SU-DHL-6 (cell line): ENCODE measurements around the gene HBG1.

Experiments
- H2AFZ ChIP-seq: fragments of 200-600 bp; sonication (generic); 2 replicates; pipeline ENCODE4 v1.6.1; 2014; ENCODE audit warnings: low read depth, mild to moderate bottlenecking, moderate library complexity, mixed read lengths, antibody characterized with exemption, low read length; ENCODE audit not compliant: severe bottlenecking
- H3F3A ChIP-seq: fragments of 200-600 bp; shearing (Covaris generic); 2 replicates; pipeline ENCODE4 v1.6.0; 2016; ENCODE audit warnings: antibody characterized with exemption, mild to moderate bottlenecking; ENCODE audit not compliant: insufficient read depth
- H3K27ac ChIP-seq: fragments of 200-600 bp; sonication (generic); 2 replicates; pipeline ENCODE4 v1.5.1; 2016; ENCODE audit warnings: low read depth, mild to moderate bottlenecking, low read length, moderate library complexity, mixed read lengths
- H3K27me3 ChIP-seq: fragments of 200-600 bp; sonication (generic), shearing (Covaris generic); 2 replicates; pipeline ENCODE4 v1.6.0; 2014; ENCODE audit warnings: mild to moderate bottlenecking, low read length
- H3K36me3 ChIP-seq: fragments of 200-600 bp; sonication (generic); 2 replicates; pipeline ENCODE4 v1.6.1; 2014; ENCODE audit warnings: mild to moderate bottlenecking, low read length, mixed read lengths
- H3K4me2 ChIP-seq: fragments of 300-600, 200-600 bp; shearing (Covaris generic), sonication (generic); 2 replicates; pipeline ENCODE4 v1.6.0; 2014; ENCODE audit warnings: low read length, low read depth, mild to moderate bottlenecking; ENCODE audit not compliant: poor library complexity, severe bottlenecking
- H3K4me3 ChIP-seq: fragments of 200-600 bp; sonication (generic); 2 replicates; pipeline ENCODE4 v1.5.1; 2014; ENCODE audit warnings: antibody characterized with exemption, low read length, mild to moderate bottlenecking, mixed read lengths; ENCODE audit not compliant: insufficient read depth, poor library complexity, severe bottlenecking
- H3K79me2 ChIP-seq: fragments of 200-600 bp; sonication (generic); 2 replicates; pipeline ENCODE4 v1.6.1; 2014; ENCODE audit warnings: mild to moderate bottlenecking, low read length, moderate library complexity; ENCODE audit not compliant: insufficient read depth
- H3K9ac ChIP-seq: fragments of 200-600 bp; sonication (generic); 2 replicates; pipeline ENCODE4 v1.7.0; 2014; ENCODE audit warnings: mild to moderate bottlenecking, low read length
- H3K9me2 ChIP-seq: fragments of 200-600 bp; sonication (generic); replicated peaks from 2 replicates; pipeline ENCODE4 v1.6.1; 2014; ENCODE audit warnings: low read length; ENCODE audit not compliant: insufficient read depth
- H3K9me3 ChIP-seq: fragments of 200-600 bp; sonication (generic); 2 replicates; pipeline ENCODE4 v1.6.1; 2014; ENCODE audit warnings: low read length, mixed read lengths; ENCODE audit not compliant: insufficient read depth
- H4K20me1 ChIP-seq: fragments of 200-600 bp; sonication (generic); 2 replicates; pipeline ENCODE4 v1.6.1; 2014; ENCODE audit warnings: low read depth, mild to moderate bottlenecking, antibody characterized with exemption, low read length, moderate library complexity, mixed read lengths
- CTCF ChIP-seq: fragments of 200-600 bp; sonication (generic); IDR thresholded peaks from one replicate; pipeline ENCODE4 v1.5.1; 2017; ENCODE audit warnings: antibody characterized with exemption, mild to moderate bottlenecking, low read length, moderate library complexity; ENCODE audit not compliant: insufficient read depth, poor library complexity, severe bottlenecking
- EZH2phosphoT487 ChIP-seq: fragments of 200-600 bp; sonication (generic), shearing (Covaris generic); conservative IDR thresholded peaks from 2 replicates; pipeline ENCODE4 v1.6.1; 2018; ENCODE audit warnings: mild to moderate bottlenecking, antibody characterized with exemption, low read length, moderate library complexity, mixed read lengths

HBG1 gene

GRCh38 chr11:5284637-5285036 is 35.0 kb upstream of the HBG1 start:
- TF ChIP-seq EZH2phosphoT487 (no peak), CTCF (no peak)
- no peaks in the 10 kb centered on the region for H3K36me3 ChIP-seq
- no peaks in the 10 kb centered on the region for H3F3A ChIP-seq
- H3K4me3 ChIP-seq: no peak overlapping the region
- no peak overlapping the region for H3K4me2 ChIP-seq
- no peak overlapping the region for H2AFZ ChIP-seq
- H3K9me3 ChIP-seq: no peaks in the 10 kb centered on the region
- no peak overlapping the region for H3K27ac ChIP-seq
- no peaks in the 10 kb centered on the region for H3K79me2 ChIP-seq
- no peak overlapping the region for H3K9ac ChIP-seq
- no peaks in the 10 kb centered on the region for H3K9me2 ChIP-seq
- H4K20me1 ChIP-seq: no peaks in the 10 kb centered on the region
- H3K27me3 ChIP-seq: no peaks in the 10 kb centered on the region

- no peaks in the 10 kb centered on the region; the same call in 1 of the 2 replicates for H3K9me2 ChIP-seq
- H3K27ac ChIP-seq: no peak overlapping the region
- no peak overlapping the region for H3K4me2 ChIP-seq
- no peak overlapping the region for H2AFZ ChIP-seq
- no peaks in the 10 kb centered on the region for H4K20me1 ChIP-seq
- no peaks in the 10 kb centered on the region for H3K27me3 ChIP-seq
- H3K79me2 ChIP-seq: no peaks in the 10 kb centered on the region
- no peaks in the 10 kb centered on the region for H3K9me3 ChIP-seq
- H3K4me3 ChIP-seq: no peak overlapping the region
- no peak overlapping the region for H3K9ac ChIP-seq
- H3K36me3 ChIP-seq: no peaks in the 10 kb centered on the region
- no peak for TF ChIP-seq CTCF
- H3F3A ChIP-seq: no peaks in the 10 kb centered on the region
Measured at GRCh38 chr11:5283882-5284281, 34.2 kb upstream of the HBG1 start.

- Histone ChIP-seq H4K20me1 (no peaks in the 10 kb centered on the region), H3K9me2 (no peaks in the 10 kb centered on the region; the same call in 1 of the 2 replicates), H3K4me2 (no peak overlapping the region), H3K27ac (no peak overlapping the region), H3F3A (no peaks in the 10 kb centered on the region), H3K27me3 (no peaks in the 10 kb centered on the region), H3K4me3 (no peak overlapping the region), H2AFZ (no peak overlapping the region), H3K36me3 (no peaks in the 10 kb centered on the region), H3K9ac (no peak overlapping the region), H3K9me3 (no peaks in the 10 kb centered on the region), H3K79me2 (no peaks in the 10 kb centered on the region)
- TF ChIP-seq CTCF (no peak), EZH2phosphoT487 (no peak)
Measured at GRCh38 chr11:5283086-5283485, 33.4 kb upstream of the HBG1 start.

GRCh38 chr11:5282628-5283027 is 33.0 kb upstream of the HBG1 start:
- Histone ChIP-seq H4K20me1 (no peaks in the 10 kb centered on the region), H3F3A (no peaks in the 10 kb centered on the region), H3K4me3 (no peak overlapping the region), H3K36me3 (no peaks in the 10 kb centered on the region), H3K9me3 (no peaks in the 10 kb centered on the region), H3K9me2 (no peaks in the 10 kb centered on the region; the same call in 1 of the 2 replicates), H3K27ac (no peak overlapping the region), H3K4me2 (no peak overlapping the region), H3K9ac (no peak overlapping the region), H2AFZ (no peak overlapping the region), H3K27me3 (no peaks in the 10 kb centered on the region), H3K79me2 (no peaks in the 10 kb centered on the region)
- TF ChIP-seq CTCF (no peak), EZH2phosphoT487 (no peak)
